ENCODE results near the gene IFNE. TPM values are rescaled to one million over a fixed set of nuclear protein-coding genes. Genes with fewer than 3 reads are reported as not detected.

IFNE gene
- total RNA-seq, 1 experiment from 2014 or later = not detected

- Histone ChIP-seq H2BK20ac (ENCODE audit: low read depth, low read length, poor library complexity, severe bottlenecking) (no peak overlapping the region), H2BK12ac (ENCODE audit: insufficient read length, low read depth, low read length) (no peak overlapping the region), H3K4me1 (ENCODE audit: insufficient read depth, low read length) (no peaks in the 10 kb centered on the region), H2BK5ac (ENCODE audit: insufficient read length, low read length) (no peak overlapping the region), H2BK15ac (ENCODE audit: low read depth, low read length) (no peak overlapping the region), H3K23ac (ENCODE audit: insufficient read length, low read depth, low read length) (no peak overlapping the region), H3K9ac (ENCODE audit: extremely low read depth, insufficient read length, low read length) (no peak overlapping the region), H4K5ac (ENCODE audit: insufficient read length, low read depth, low read length) (no peak overlapping the region), H3K4me2 (ENCODE audit: insufficient read depth, insufficient read length, low read length) (no peak overlapping the region), H3K18ac (ENCODE audit: insufficient read length, low read depth, low read length) (no peak overlapping the region), H4K91ac (ENCODE audit: insufficient read length, low read depth, low read length) (no peak overlapping the region), H3K27ac (ENCODE audit: insufficient read length, low read depth, low read length) (no peak overlapping the region), H3K27me3 (ENCODE audit: insufficient read depth, low read length) (no peaks in the 10 kb centered on the region), H4K20me1 (ENCODE audit: control insufficient read depth, insufficient read depth, insufficient read length) (no peaks in the 10 kb centered on the region), H3K4ac (ENCODE audit: low read depth, low read length) (no peak overlapping the region), H3K56ac (ENCODE audit: insufficient read length, low read depth, low read length) (no peak overlapping the region), H2AK5ac (ENCODE audit: insufficient read length, low read length) (no peak overlapping the region), H3K14ac (ENCODE audit: insufficient read depth, low read length) (no peak overlapping the region), H3K23me2 (ENCODE audit: insufficient read length, low read depth, low read length, poor library complexity, severe bottlenecking) (no peaks in the 10 kb centered on the region), H4K8ac (replicated peaks; ENCODE audit: insufficient read length, low read depth, low read length) (no peak overlapping the region), H3K79me1 (ENCODE audit: insufficient read depth, low read depth, low read length, poor library complexity, severe bottlenecking) (no peaks in the 10 kb centered on the region), H3K79me2 (ENCODE audit: insufficient read depth, low read length) (no peaks in the 10 kb centered on the region), H3T11ph (ENCODE audit: low read length) (no peak overlapping the region), H3K9me3 (ENCODE audit: control insufficient read depth, low read depth, low read length) (no peaks in the 10 kb centered on the region), H2AFZ (ENCODE audit: low read length) (no peak overlapping the region), H2BK120ac (ENCODE audit: low read depth, low read length, poor library complexity, severe bottlenecking) (no peak overlapping the region)
- H3K4me3 Mint-ChIP-seq = no peak overlapping the region
- no peak for TF ChIP-seq CTCF (conservative IDR thresholded peaks at IDR 0.05)
- H3K9me3 Mint-ChIP-seq = peaks cover 6 to 10% of the 10 kb centered on the region in 2 experiments
- H3K27ac Mint-ChIP-seq = no peak overlapping the region
- H3K36me3 Mint-ChIP-seq (ENCODE audit: insufficient read depth in 1 of 3, low read depth in 3 of 3) = peaks cover 0 to 4% (median 2%) of the 10 kb centered on the region in 3 experiments; a peak in 2 of 7 replicates
- H3K4me1 Mint-ChIP-seq = no peaks in the 10 kb centered on the region
- DNase-seq = no peak
- H3K27me3 Mint-ChIP-seq (ENCODE audit: low read depth) = no peaks in the 10 kb centered on the region
- WGBS (ENCODE audit: extremely low coverage, insufficient read length, low lambda C conversion rate) = no CpG with 5 or more reads among the region's 2 CpGs
Measured at GRCh38 chr9:21519855-21520434, 37.8 kb upstream of the IFNE start.
